Measurements from ENCODE around the gene C5.
"Not testable (repeated sequence)": the region's sequence is repeated elsewhere in the genome, so short reads cannot be mapped to it uniquely, and the experiment has no call there.

C5 gene

GRCh38 chr9:121050128-121050988 lies at the start of gene C5:
C5 (minus strand) TSS chr9:121050275; CDS start chr9:121050246, 29 bp downstream.
- peaks cover 6% of the 10 kb centered on the region for H3K4me1 Mint-ChIP-seq
- no peak within 1 kb of the TSS for H3K27ac Mint-ChIP-seq
- H3K27me3 Mint-ChIP-seq (ENCODE audit: low read depth, poor library complexity), result peaks cover 2% of the 10 kb centered on the region
- no peak within 1 kb of the TSS for H3K4me3 Mint-ChIP-seq
- peaks cover 5% of the 10 kb centered on the region for H3K36me3 Mint-ChIP-seq (ENCODE audit: low read depth)
- no peak for DNase-seq
- H3K9me3 Mint-ChIP-seq, result no peaks in the 10 kb centered on the region
- TF ChIP-seq CTCF (IDR thresholded peaks at IDR 0.05), result no peak

- no peaks in the 10 kb centered on the region for H3K4me1 Mint-ChIP-seq
- peaks cover 11% of the 10 kb centered on the region for H3K27me3 Mint-ChIP-seq (ENCODE audit: low read depth, poor library complexity)
- no peak for DNase-seq
- no peak for TF ChIP-seq CTCF (IDR thresholded peaks at IDR 0.05)
- peaks cover 52% of the 10 kb centered on the region for H3K9me3 Mint-ChIP-seq
- no peak overlapping the region for H3K27ac Mint-ChIP-seq
- no peak overlapping the region for H3K4me3 Mint-ChIP-seq
- H3K36me3 Mint-ChIP-seq (ENCODE audit: low read depth), result peaks cover 85% of the 10 kb centered on the region
Observed at GRCh38 chr9:121098567-121099198, 48.6 kb upstream of the C5 start.

- no peak for TF ChIP-seq CTCF (IDR thresholded peaks at IDR 0.05)
- no peaks in the 10 kb centered on the region for H3K4me1 Mint-ChIP-seq
Observed at GRCh38 chr9:121095057-121095456, 45.0 kb upstream of the C5 start.

GRCh38 chr9:121090743-121091142 lies 40.7 kb upstream of the C5 start:
- not testable (repeated sequence) for H3K27ac Mint-ChIP-seq; H3K27me3 Mint-ChIP-seq (ENCODE audit: low read depth, poor library complexity); DNase-seq; H3K9me3 Mint-ChIP-seq; H3K4me3 Mint-ChIP-seq; H3K4me1 Mint-ChIP-seq
- H3K36me3 Mint-ChIP-seq (ENCODE audit: low read depth), result peaks cover 53% of the 10 kb centered on the region

More at GRCh38 chr9:121095057-121095456, 45.0 kb upstream of the C5 start:
- peaks cover 8% of the 10 kb centered on the region for H3K27me3 Mint-ChIP-seq (ENCODE audit: low read depth, poor library complexity)
- H3K4me3 Mint-ChIP-seq, result no peak overlapping the region
- peaks cover 85% of the 10 kb centered on the region for H3K36me3 Mint-ChIP-seq (ENCODE audit: low read depth)
- H3K9me3 Mint-ChIP-seq, result peaks cover 19% of the 10 kb centered on the region
- no peak for DNase-seq
- H3K27ac Mint-ChIP-seq, result no peak overlapping the region

GRCh38 chr9:121088576-121088975 lies 38.5 kb upstream of the C5 start:
- no peak for TF ChIP-seq CTCF (IDR thresholded peaks at IDR 0.05)
- DNase-seq, result no peak
- peak overlapping the region; percentile 32 for H3K27ac Mint-ChIP-seq
- no peak overlapping the region for H3K4me3 Mint-ChIP-seq
- H3K36me3 Mint-ChIP-seq (ENCODE audit: low read depth), result peaks cover 35% of the 10 kb centered on the region
- H3K27me3 Mint-ChIP-seq (ENCODE audit: low read depth, poor library complexity), result peaks cover 3% of the 10 kb centered on the region
- no peaks in the 10 kb centered on the region for H3K9me3 Mint-ChIP-seq
- H3K4me1 Mint-ChIP-seq, result no peaks in the 10 kb centered on the region

- DNase-seq, result no peak
Observed at GRCh38 chr9:121085661-121086060, 35.6 kb upstream of the C5 start.

More at GRCh38 chr9:121085661-121086060, 35.6 kb upstream of the C5 start:
- Mint-ChIP-seq H3K27ac (no peak overlapping the region), H3K36me3 (ENCODE audit: low read depth) (peaks cover 29% of the 10 kb centered on the region), H3K4me3 (no peak overlapping the region), H3K9me3 (no peaks in the 10 kb centered on the region), H3K4me1 (no peaks in the 10 kb centered on the region), H3K27me3 (ENCODE audit: low read depth, poor library complexity) (peaks cover 3% of the 10 kb centered on the region)
- TF ChIP-seq CTCF (IDR thresholded peaks at IDR 0.05), result no peak

Data from nephron progenitor cell (in vitro differentiated cells).